NCI-H1092 (cell line): ENCODE measurements around the gene PLPPR1.
A peak's percentile ranks its signal among the peaks of the same experiment; 100 is the strongest.
"Not testable (repeated sequence)": the region's sequence is repeated elsewhere in the genome, so short reads cannot be mapped to it uniquely, and the experiment has no call there.

Experiments
- DNase-seq: peaks from one replicate; lab custom pipeline; 2025; lab: John Stamatoyannopoulos, UW

PLPPR1 gene

GRCh38 chr9:101121836-101122399, 93.4 kb downstream of the PLPPR1 start:
- no peak for DNase-seq

GRCh38 chr9:101126556-101126955, 98.0 kb downstream of the PLPPR1 start:
- no peak for DNase-seq

- not testable (repeated sequence) for DNase-seq
These were observed 98.8 kb downstream of the PLPPR1 start for GRCh38 chr9:101127369-101127768.

GRCh38 chr9:101128623-101129022, 100.1 kb downstream of the PLPPR1 start:
- no peak for DNase-seq

- DNase-seq = no peak
These were observed 101.5 kb downstream of the PLPPR1 start for GRCh38 chr9:101130054-101130453.

- DNase-seq = no peak
These were observed 102.8 kb downstream of the PLPPR1 start for GRCh38 chr9:101131326-101131725.

GRCh38 chr9:101132801-101133200, 104.3 kb downstream of the PLPPR1 start:
- DNase-seq = no peak

- DNase-seq = no peak
These were observed 110.0 kb downstream of the PLPPR1 start for GRCh38 chr9:101138509-101138908.

GRCh38 chr9:101139082-101139481, 110.6 kb downstream of the PLPPR1 start:
- peak; percentile 84 for DNase-seq

GRCh38 chr9:101140764-101141163, 112.2 kb downstream of the PLPPR1 start:
- DNase-seq = no peak

- no peak for DNase-seq
These were observed 118.0 kb downstream of the PLPPR1 start for GRCh38 chr9:101146508-101146907.

GRCh38 chr9:101148344-101148743, 119.8 kb downstream of the PLPPR1 start:
- DNase-seq = no peak

- DNase-seq = no peak
These were observed 129.8 kb downstream of the PLPPR1 start for GRCh38 chr9:101158361-101158760.

GRCh38 chr9:101162231-101162630, 133.7 kb downstream of the PLPPR1 start:
- DNase-seq = no peak

GRCh38 chr9:101165131-101165530, 136.6 kb downstream of the PLPPR1 start:
- no peak for DNase-seq

- DNase-seq = no peak
These were observed 139.1 kb downstream of the PLPPR1 start for GRCh38 chr9:101167490-101168134.

- DNase-seq = no peak
These were observed 144.1 kb downstream of the PLPPR1 start for GRCh38 chr9:101172616-101173015.

GRCh38 chr9:101173907-101174306, 145.4 kb downstream of the PLPPR1 start:
- DNase-seq = no peak

GRCh38 chr9:101176384-101176783, 147.9 kb downstream of the PLPPR1 start:
- no peak for DNase-seq

GRCh38 chr9:101184813-101185278, 156.3 kb downstream of the PLPPR1 start:
- DNase-seq = no peak

GRCh38 chr9:101191723-101192122, 163.2 kb downstream of the PLPPR1 start:
- DNase-seq = no peak

- no peak for DNase-seq
These were observed 168.5 kb downstream of the PLPPR1 start for GRCh38 chr9:101197026-101197425.

GRCh38 chr9:101200852-101201251, 172.3 kb downstream of the PLPPR1 start:
- DNase-seq = no peak

- DNase-seq = no peak
These were observed 173.1 kb downstream of the PLPPR1 start for GRCh38 chr9:101201630-101202029.
